Measurements from ENCODE around the gene P2RY12. TPM values are rescaled to one million over a fixed set of nuclear protein-coding genes. Genes with fewer than 3 reads are reported as not detected.
A peak's percentile ranks its signal among the peaks of the same experiment; 100 is the strongest.

The P2RY12 gene
- total RNA-seq, 4 donors from 2014 or later, result 1.5 to 4.6 (median 2.8) TPM

GRCh38 chr3:151297429-151297828 is 87.1 kb downstream of the P2RY12 start:
- no peaks in the 10 kb centered on the region for H3K9me3 ChIP-seq
- peak; percentile 10 for DNase-seq (ENCODE audit: extremely low spot score)
- H3K36me3 ChIP-seq, result no peaks in the 10 kb centered on the region
- TF ChIP-seq POLR2AphosphoS5 (IDR thresholded peaks at IDR 0.05) (no peak), EP300 (IDR thresholded peaks at IDR 0.05) (no peak), POLR2A (IDR thresholded peaks at IDR 0.05; ENCODE audit: low read depth) (no peak), CTCF (IDR thresholded peaks at IDR 0.05) (no peak)
- intact Hi-C loops (cut with DNase I), result no loop called here
- WGBS, result 55% methylated on average over 2 of the region's 2 CpGs
- no peak overlapping the region for H3K4me3 ChIP-seq
- no peaks in the 10 kb centered on the region for H3K4me1 ChIP-seq
- H3K27ac ChIP-seq (replicated peaks in 1 of 4), result no peak overlapping the region
- H3K27me3 ChIP-seq, result no peaks in the 10 kb centered on the region

- TF ChIP-seq CTCF (IDR thresholded peaks at IDR 0.05), result no peak
- no peak for TF ChIP-seq POLR2AphosphoS5 (IDR thresholded peaks at IDR 0.05)
- TF ChIP-seq EP300 (IDR thresholded peaks at IDR 0.05), result no peak
- TF ChIP-seq POLR2A (IDR thresholded peaks at IDR 0.05; ENCODE audit: low read depth), result no peak
- no peaks in the 10 kb centered on the region for H3K4me1 ChIP-seq
- H3K9me3 ChIP-seq, result no peaks in the 10 kb centered on the region
- DNase-seq (ENCODE audit: extremely low spot score), result no peak
- H3K27me3 ChIP-seq, result no peaks in the 10 kb centered on the region
- intact Hi-C loops (cut with DNase I), result no loop called here
- WGBS, result 78% methylated on average over 3 of the region's 3 CpGs
- H3K36me3 ChIP-seq, result no peaks in the 10 kb centered on the region
- H3K27ac ChIP-seq (replicated peaks in 1 of 4), result no peak overlapping the region
- no peak overlapping the region for H3K4me3 ChIP-seq
Observed at GRCh38 chr3:151296226-151296625, 88.3 kb downstream of the P2RY12 start.

- no peak overlapping the region for H3K27ac ChIP-seq (replicated peaks in 1 of 4)
- H3K4me3 ChIP-seq, result no peak overlapping the region
- intact Hi-C loops (cut with DNase I), result no loop called here
- no peak for TF ChIP-seq EP300 (IDR thresholded peaks at IDR 0.05)
- no peak for TF ChIP-seq POLR2A (IDR thresholded peaks at IDR 0.05; ENCODE audit: low read depth)
- no peak for TF ChIP-seq CTCF (IDR thresholded peaks at IDR 0.05)
- no peak for TF ChIP-seq POLR2AphosphoS5 (IDR thresholded peaks at IDR 0.05)
- H3K27me3 ChIP-seq, result no peaks in the 10 kb centered on the region
- no peaks in the 10 kb centered on the region for H3K4me1 ChIP-seq
- peak; percentile 37 for DNase-seq (ENCODE audit: extremely low spot score)
- 84% methylated on average over 6 of the region's 6 CpGs for WGBS
- H3K9me3 ChIP-seq, result no peaks in the 10 kb centered on the region
- no peaks in the 10 kb centered on the region for H3K36me3 ChIP-seq
Observed at GRCh38 chr3:151293127-151293526, 91.4 kb downstream of the P2RY12 start.

- Histone ChIP-seq H3K4me3 (no peak overlapping the region), H3K36me3 (no peaks in the 10 kb centered on the region), H3K4me1 (no peaks in the 10 kb centered on the region), H3K27me3 (no peaks in the 10 kb centered on the region), H3K9me3 (no peaks in the 10 kb centered on the region), H3K27ac (replicated peaks in 1 of 4) (no peak overlapping the region)
- peak in 2 of 3 experiments; percentile 23 to 38 for TF ChIP-seq CTCF (IDR thresholded peaks at IDR 0.05)
- no peak for TF ChIP-seq EP300 (IDR thresholded peaks at IDR 0.05)
- no peak for DNase-seq (ENCODE audit: extremely low spot score)
- intact Hi-C loops (cut with DNase I), result no loop called here
- 62% methylated on average over 3 of the region's 3 CpGs for WGBS
Observed at GRCh38 chr3:151290673-151291072, 93.9 kb downstream of the P2RY12 start.

GRCh38 chr3:151289445-151289844 is 95.1 kb downstream of the P2RY12 start:
- no peak for TF ChIP-seq CTCF (IDR thresholded peaks at IDR 0.05)
- TF ChIP-seq EP300 (IDR thresholded peaks at IDR 0.05), result no peak
- no peak for TF ChIP-seq POLR2A (IDR thresholded peaks at IDR 0.05; ENCODE audit: low read depth)
- no peak for TF ChIP-seq POLR2AphosphoS5 (IDR thresholded peaks at IDR 0.05)
- H3K27me3 ChIP-seq, result no peaks in the 10 kb centered on the region
- no peak for DNase-seq (ENCODE audit: extremely low spot score)
- intact Hi-C loops (cut with DNase I), result no loop called here
- H3K4me1 ChIP-seq, result no peaks in the 10 kb centered on the region
- no peak overlapping the region for H3K27ac ChIP-seq (replicated peaks in 1 of 4)
- no peaks in the 10 kb centered on the region for H3K36me3 ChIP-seq
- no peaks in the 10 kb centered on the region for H3K9me3 ChIP-seq
- 54% methylated on average over 3 of the region's 3 CpGs for WGBS
- H3K4me3 ChIP-seq, result no peak overlapping the region

All from esophagus muscularis mucosa (tissue), 4 donors.